HG03108 (cell line): ENCODE results near the gene ASB5.
"Not testable (repeated sequence)": the region's sequence is repeated elsewhere in the genome, so short reads cannot be mapped to it uniquely, and the experiment has no call there.

Source experiments
- ATAC-seq: cut with Tn5 transposase; IDR thresholded peaks from one replicate; pipeline ENCODE4 v1.9.1; 2021; ENCODE audit warnings: moderate library complexity; ENCODE audit not compliant: unreplicated experiment

ASB5 gene, protein sequence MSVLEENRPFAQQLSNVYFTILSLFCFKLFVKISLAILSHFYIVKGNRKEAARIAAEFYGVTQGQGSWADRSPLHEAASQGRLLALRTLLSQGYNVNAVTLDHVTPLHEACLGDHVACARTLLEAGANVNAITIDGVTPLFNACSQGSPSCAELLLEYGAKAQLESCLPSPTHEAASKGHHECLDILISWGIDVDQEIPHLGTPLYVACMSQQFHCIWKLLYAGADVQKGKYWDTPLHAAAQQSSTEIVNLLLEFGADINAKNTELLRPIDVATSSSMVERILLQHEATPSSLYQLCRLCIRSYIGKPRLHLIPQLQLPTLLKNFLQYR

DNA sequence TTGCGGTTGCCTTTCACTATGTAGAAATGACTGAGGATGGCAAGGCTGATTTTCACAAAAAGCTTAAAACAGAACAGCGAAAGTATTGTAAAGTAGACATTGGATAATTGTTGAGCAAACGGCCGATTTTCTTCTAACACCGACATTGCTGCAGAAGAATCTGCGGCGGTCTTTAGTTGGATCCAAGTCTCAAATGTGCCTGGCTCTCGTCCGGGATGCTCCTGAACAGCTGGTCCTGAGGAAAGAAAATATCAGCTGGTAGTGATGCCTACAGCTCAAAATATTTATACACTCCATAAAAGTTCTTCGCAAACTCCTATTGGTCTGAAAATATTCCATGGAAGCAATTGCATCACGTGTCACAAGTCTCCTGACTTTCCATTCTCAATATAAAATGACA, at the start of gene ASB5:
ASB5 (minus strand) TSS at position 260 of the 400 bp plus-strand sequence; CDS start at position 146, 114 bp downstream.
- no peak for ATAC-seq

DNA sequence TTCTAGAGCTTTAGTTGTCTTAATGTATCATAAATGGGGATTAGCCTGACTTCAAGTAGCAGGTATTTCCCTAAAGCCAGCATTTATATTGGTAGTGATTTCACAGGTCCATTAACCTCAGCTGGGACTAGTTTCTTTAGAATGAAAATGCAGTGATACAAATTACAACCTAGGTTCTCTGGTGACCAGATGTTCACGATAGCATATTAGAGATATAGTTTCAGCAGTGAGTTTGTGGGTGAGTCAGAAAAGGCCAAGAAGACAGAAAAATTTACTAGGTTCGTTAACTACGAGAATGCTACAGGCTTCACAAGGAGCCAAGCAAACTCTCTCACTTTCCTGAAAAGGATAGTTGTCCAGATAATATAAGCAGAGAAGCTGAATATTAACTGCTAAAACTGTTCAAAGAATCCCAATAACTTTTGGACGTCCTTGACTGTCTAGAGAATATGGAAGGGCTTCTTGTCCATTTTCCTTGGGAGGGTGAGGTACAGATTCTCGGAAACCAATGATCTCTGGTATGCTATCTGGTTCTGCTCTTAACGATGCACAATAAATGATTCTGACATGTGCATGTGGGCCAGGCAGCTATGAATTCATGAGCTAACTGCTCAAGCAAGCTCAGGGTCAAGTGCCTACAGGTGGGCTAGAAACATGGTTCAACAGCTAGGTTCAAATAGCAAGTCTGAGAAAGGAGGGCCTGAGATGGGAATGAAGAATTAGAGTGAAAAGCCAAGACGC, 44.7 kb upstream of the ASB5 start:
- no peak for ATAC-seq

GRCh38 chr4:176309772-176310171, 40.8 kb upstream of the ASB5 start:
- ATAC-seq: no peak

GRCh38 chr4:176309046-176309445, 40.0 kb upstream of the ASB5 start:
- ATAC-seq: peak; percentile 99

DNA sequence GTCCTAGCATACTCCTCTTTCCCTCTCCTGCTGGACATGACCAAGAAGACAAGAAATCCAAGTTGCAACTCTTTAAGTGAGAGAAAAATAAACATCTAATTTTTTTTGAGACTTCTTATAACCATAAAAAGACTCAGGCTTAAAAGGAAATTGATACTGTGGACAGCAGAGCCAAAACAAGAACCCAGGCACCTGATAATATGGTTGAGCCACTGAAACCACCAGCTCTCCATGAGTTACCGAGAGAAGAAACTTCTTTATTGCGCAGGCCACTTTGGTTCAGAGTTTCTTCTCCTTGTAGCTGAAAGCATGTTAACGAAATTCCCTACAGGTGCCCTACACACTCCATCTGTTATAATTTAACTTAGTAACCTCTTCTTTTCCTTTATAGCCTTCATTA, 39.4 kb upstream of the ASB5 start:
- peak; percentile 60 for ATAC-seq

GRCh38 chr4:176307666-176307930, 38.6 kb upstream of the ASB5 start:
- no peak for ATAC-seq

GRCh38 chr4:176306837-176307665, 38.0 kb upstream of the ASB5 start:
- ATAC-seq: no peak

- no peak for ATAC-seq
Observed at GRCh38 chr4:176303938-176304337, 34.9 kb upstream of the ASB5 start.

DNA sequence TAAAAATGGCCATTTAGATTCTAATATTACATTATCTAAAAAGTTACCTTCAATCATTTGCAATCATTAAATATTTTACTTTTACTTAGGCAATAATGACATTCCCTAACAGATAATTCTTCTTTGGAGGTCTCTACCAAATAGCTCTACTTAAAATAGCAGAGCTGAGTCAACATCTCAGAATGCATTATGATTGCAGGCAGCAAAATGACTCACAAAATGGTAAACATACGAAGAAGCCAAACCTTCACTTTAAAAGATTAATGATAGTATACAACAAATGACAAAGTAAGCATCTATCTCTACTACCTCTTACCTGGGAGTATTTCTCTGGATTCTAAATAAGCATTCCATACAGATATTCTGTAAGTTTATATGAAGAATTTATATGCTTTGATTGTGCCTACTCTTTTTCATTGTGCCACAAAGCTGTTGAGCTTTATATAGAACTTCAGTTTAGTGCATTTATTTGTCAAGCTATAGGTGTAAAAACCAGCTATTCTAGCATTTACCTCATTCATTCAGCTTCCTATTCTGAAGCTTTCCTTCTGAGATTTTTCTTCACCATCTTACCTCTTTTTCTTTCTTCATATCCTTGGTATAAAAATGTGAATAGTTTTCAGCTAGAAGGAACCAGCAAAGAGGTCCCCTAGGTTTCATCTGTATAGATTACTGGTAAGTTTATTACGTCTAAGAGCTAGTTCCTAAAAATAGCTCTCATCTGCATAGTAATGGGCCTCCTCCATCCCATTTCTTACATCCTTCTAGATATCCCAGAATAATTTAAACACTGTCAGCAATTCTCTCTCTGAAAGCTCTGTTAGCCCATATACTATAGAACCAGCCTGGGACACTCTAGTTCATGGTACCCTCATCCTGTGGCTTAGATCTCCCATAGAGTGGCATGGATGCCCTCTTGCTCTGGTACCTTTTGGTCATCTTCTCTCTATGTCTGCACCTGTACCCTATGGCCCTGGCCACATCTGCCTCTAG, 33.6 kb upstream of the ASB5 start:
- no peak for ATAC-seq

DNA sequence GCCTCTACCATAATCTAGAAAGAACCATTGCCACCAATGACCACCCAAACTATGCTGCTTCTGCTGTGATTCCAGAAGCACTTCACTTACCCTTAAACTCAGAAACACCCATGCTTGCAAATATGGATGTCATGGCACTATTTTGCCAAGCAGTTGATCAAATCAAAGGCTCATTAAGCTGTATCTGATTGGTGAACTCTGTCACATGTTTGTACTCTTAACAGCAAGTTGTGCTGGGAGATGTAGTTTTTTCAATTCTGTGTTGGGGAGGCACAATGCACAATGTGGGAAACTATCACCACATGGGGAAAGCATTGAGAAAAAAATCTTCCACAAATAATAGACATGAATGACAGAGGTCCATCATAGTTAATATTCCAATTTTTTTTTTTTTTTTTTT, 31.5 kb upstream of the ASB5 start:
- no peak for ATAC-seq

DNA sequence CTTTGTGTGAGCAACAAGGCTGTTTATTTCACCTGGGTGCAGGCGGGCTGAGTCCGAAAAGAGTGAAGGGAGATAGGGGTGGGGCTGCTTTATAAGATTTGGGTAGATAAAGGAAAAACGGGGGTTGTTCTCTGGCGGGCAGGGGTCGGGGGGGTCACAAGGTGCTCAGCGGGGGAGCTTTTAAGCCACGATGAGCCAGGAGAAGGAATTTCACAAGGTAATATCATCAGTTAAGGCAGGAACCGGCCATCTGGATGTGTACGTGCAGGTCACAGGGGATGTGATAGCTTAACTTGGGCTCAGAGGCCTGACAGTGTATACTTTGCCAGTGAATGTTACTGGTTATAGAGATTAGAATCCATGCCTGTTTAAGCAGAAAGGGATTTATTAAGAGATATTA, 31.0 kb upstream of the ASB5 start:
- ATAC-seq: no peak

DNA sequence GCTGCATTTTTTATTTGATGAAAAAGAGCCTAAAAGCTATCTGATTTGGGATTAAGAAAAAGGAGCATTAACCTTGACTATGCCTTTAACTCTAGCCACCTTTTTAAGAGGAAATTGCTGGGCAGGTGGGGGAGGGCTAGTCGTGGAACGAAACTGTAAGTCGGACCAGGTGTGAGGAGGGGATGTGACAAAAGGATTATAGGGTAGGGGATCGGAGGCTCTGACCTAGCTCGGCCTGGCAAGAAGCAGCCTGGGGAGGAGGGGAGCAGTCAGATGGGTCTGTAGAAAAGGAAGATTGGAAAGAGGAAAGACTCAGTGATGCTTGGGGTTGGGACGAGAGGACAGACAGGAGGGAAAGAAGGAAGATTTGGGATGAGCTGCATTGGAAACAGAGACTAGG, 29.6 kb upstream of the ASB5 start:
- no peak for ATAC-seq

GRCh38 chr4:176295907-176296306, 26.9 kb upstream of the ASB5 start:
- ATAC-seq: not testable (repeated sequence)

GRCh38 chr4:176293660-176294059, 24.6 kb upstream of the ASB5 start:
- no peak for ATAC-seq

GRCh38 chr4:176292920-176293319, 23.9 kb upstream of the ASB5 start:
- ATAC-seq: no peak

- ATAC-seq: no peak
Observed at GRCh38 chr4:176291748-176292147, 22.7 kb upstream of the ASB5 start.

DNA sequence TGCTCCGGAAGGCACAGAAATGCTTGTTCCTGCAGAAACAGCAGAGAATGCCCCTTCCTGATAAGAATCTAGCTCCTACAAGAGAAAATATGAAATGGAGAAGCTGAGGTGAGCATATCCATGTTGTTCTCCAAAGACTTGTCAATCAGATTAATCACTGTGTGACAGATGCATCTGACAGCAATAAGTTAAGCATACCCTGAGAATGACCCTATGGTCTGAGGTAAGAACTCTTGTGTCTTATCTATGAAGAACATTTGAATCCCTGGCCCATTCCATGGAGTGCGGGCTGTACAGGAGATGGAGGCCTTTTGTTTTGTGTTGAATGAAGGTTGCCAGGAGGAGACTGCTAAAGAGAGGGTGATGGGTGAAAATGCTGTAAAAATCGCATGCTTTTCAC, 21.5 kb upstream of the ASB5 start:
- no peak for ATAC-seq

DNA sequence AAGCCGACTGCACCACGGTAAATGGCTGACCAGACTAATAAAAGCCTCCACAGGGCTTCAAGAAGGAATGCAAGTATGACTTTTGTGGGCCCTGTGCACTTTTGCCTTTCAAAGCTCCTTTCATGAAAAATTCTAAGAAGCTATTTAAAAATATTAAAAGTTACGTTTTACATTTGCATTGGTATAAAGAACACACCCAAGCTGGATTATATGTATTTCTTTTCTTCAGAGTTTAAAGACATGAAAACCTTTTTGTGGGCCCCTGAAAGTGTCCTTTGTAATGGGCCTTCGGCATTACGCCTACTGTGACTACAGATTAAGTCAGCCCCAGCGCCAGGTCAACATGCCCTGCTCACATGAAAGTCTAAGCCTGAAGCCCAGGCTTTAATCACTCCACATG, 20.5 kb upstream of the ASB5 start:
- no peak for ATAC-seq

- ATAC-seq: no peak
Observed at GRCh38 chr4:176288020-176288419, 19.0 kb upstream of the ASB5 start.

DNA sequence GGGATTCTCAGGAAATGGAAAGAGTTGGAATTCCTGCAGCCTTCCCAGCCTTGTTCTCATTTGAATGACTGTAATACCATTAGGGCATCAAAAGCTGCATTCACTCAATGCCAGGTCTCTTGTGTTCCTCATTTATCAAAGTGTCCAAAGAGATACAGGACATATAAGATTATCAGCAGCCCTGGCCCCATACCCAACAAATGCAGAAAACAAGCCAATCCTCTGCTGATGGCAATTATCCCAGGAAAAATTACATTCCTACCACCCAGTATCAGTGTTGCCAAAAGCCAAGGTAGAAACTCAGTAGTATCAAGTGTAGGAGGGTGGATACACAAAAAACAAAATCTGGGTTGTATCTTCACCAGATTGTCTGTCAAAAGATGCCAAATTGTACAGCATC, 18.5 kb upstream of the ASB5 start:
- no peak for ATAC-seq

DNA sequence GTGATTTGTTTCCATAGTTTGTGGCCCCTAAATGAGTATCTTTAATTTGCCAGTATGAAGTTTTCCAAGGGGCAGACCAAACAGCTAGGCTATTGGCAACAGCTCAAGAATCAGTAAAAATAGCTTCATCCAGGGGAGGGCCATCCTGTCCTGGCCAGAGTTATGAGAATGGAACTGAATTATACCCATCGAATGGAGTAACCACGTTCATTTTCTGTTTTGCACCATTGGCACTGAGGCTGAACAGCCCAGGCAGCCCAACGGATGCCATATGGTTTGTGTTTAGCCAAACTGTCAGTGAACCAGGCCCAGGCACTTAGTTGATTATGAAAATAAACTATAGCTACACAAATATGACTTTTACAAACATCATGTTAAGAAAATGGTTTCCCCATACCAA, 17.7 kb upstream of the ASB5 start:
- ATAC-seq: no peak
